Motor neuron (in vitro differentiated cells): ENCODE measurements around the gene CRTAC1. TPM values are rescaled to one million over a fixed set of nuclear protein-coding genes. Genes with fewer than 3 reads are reported as not detected.

Source experiments
- ATAC-seq, 8 experiments: fragments of 200-7000 bp; cut with Tn5 transposase; replicated peaks in 6 of 8; 2 replicates each; pipeline ENCODE4 v1.8.0; 2021; ENCODE audit warnings: mild to moderate bottlenecking in 8 of 8, moderate library complexity in 8 of 8
- H3K27ac ChIP-seq, 2 donors: fragments of 250-450 bp; sonication (Bioruptor Pico); 2 replicates each; pipeline ENCODE4 v1.9.0; 2021; ENCODE audit warnings: antibody characterized with exemption in 2 of 2, mild to moderate bottlenecking in 2 of 2, moderate library complexity in 1 of 2
- H3K4me1 ChIP-seq, 2 donors: fragments of 250-450 bp; sonication (Bioruptor Pico); replicated peaks in 1 of 2; 2 replicates each; pipeline ENCODE4 v1.6.1; 2021; ENCODE audit warnings: antibody characterized with exemption in 2 of 2, mild to moderate bottlenecking in 2 of 2, moderate library complexity in 1 of 2
- H3K4me3 ChIP-seq, 5 donors: fragments of 250-450 bp; sonication (Bioruptor Pico); 2 replicates each; pipeline ENCODE4 v1.9.0; 2021; ENCODE audit warnings: antibody characterized with exemption in 5 of 5, mild to moderate bottlenecking in 5 of 5, moderate library complexity in 4 of 5
- WGBS, 10 experiments: fragments of 450-650 bp; shearing (Covaris generic); methylation state at CpG; one replicate each; pipeline ENCODE4 v1.0.0; 2022; 5-methylcytosine and 5-hydroxymethylcytosine counted together
- in situ Hi-C, 9 experiments: fragments of 400-800 bp; cut with MboI; loops; one replicate each; pipeline ENCODE4 v1.15.0; 2021; ENCODE audit warnings: low sequenced_read_pairs in 9 of 9, low pct_unique_long_range_greater_than_20kb in 2 of 9; ENCODE audit not compliant: unreplicated experiment in 9 of 9
- total RNA-seq, 8 experiments: library from RNA; unstranded; fragments of 300-600 nt; gene quantifications; 2 replicates each; pipeline versions ENCODE4 v1.2.3 to v1.2.4, GENCODE V29; 2022

CRTAC1 gene
- total RNA-seq, 8 experiments from 2014 or later = 0.17 to 11.5 (median 5.3) TPM; not detected in 1

GRCh38 chr10:97887399-97887798 is 143.0 kb downstream of the CRTAC1 start:
- 80 to 100% (median 90%) methylated on average over 1 to 2 of the region's 6 CpGs; no CpG with 5 or more reads in 7 of the 10 experiments for WGBS, 10 experiments

DNA sequence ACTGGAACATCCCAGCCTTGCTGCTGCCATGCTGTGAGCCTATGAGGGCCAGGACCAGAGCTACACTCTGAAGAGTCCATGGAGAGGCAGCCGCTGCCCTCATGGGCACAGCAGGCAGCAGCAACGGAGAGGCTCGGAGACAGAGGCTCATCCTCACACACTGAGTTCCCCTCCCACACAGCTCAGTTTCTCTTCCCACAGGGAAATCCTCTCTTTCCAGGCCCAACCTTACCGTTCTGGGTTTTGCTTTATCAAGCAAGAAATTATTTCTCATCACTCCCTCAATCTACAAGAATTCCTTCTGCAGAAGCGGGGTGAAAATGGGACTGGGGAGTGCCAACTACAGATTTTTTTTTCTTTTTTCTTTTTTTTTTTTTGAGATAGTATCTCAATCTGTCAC is 144.1 kb downstream of the CRTAC1 start:
- Histone ChIP-seq H3K4me1 (peaks cover 23 to 29% of the 10 kb centered on the region in 2 donors), H3K4me3 (no peak overlapping the region), H3K27ac (no peak overlapping the region)
- in situ Hi-C loops = no loop called here
- no peak for ATAC-seq
- WGBS, 10 experiments = 67 to 100% (median 82%) methylated on average over 1 to 4 of the region's 5 CpGs; no CpG with 5 or more reads in 3 of the 10 experiments

More at GRCh38 chr10:97887399-97887798, 143.0 kb downstream of the CRTAC1 start:
- no peak for ATAC-seq
- Histone ChIP-seq H3K4me3 (no peak overlapping the region), H3K4me1 (peaks cover 23 to 36% of the 10 kb centered on the region in 2 donors), H3K27ac (no peak overlapping the region)
- in situ Hi-C loops = no loop called here

GRCh38 chr10:97883092-97883485 is 147.3 kb downstream of the CRTAC1 start:
- Histone ChIP-seq H3K4me3 (no peak overlapping the region), H3K4me1 (peaks cover 9 to 11% of the 10 kb centered on the region in 2 donors), H3K27ac (no peak overlapping the region)
- in situ Hi-C loops = no loop called here
- no peak for ATAC-seq
- WGBS, 10 experiments = 100% methylated on average over 1 of the region's 3 CpGs; no CpG with 5 or more reads in 9 of the 10 experiments

- Histone ChIP-seq H3K27ac (no peak overlapping the region), H3K4me1 (peaks cover 9 to 11% of the 10 kb centered on the region in 2 donors), H3K4me3 (no peak overlapping the region)
- 50 to 100% (median 82%) methylated on average over 1 to 7 of the region's 11 CpGs; no CpG with 5 or more reads in 1 of the 10 experiments for WGBS, 10 experiments
- ATAC-seq = peak in 3 of 8 experiments; percentile 38 to 94 (median 91)
- in situ Hi-C loops = no loop called here
Observed at GRCh38 chr10:97882142-97883091, 148.0 kb downstream of the CRTAC1 start.

- no peak for ATAC-seq
- WGBS, 10 experiments = 64 to 70% (median 67%) methylated on average over 3 to 5 of the region's 10 CpGs; no CpG with 5 or more reads in 7 of the 10 experiments
- no peak overlapping the region for H3K27ac ChIP-seq
- H3K4me1 ChIP-seq = peaks cover under 1 to 1% of the 10 kb centered on the region in 2 donors
- in situ Hi-C loops = no loop called here
- H3K4me3 ChIP-seq = no peak overlapping the region
Observed at GRCh38 chr10:97880109-97880508, 150.3 kb downstream of the CRTAC1 start.

- ATAC-seq = no peak
- Histone ChIP-seq H3K4me3 (no peak overlapping the region), H3K4me1 (no peaks in the 10 kb centered on the region), H3K27ac (no peak overlapping the region)
- 50 to 100% (median 85%) methylated on average over 1 to 5 of the region's 5 CpGs; no CpG with 5 or more reads in 2 of the 10 experiments for WGBS, 10 experiments
- in situ Hi-C loops = no loop called here
Observed at GRCh38 chr10:97879241-97879640, 151.2 kb downstream of the CRTAC1 start.

- Histone ChIP-seq H3K4me3 (no peak overlapping the region), H3K4me1 (peaks cover 0 to 7% of the 10 kb centered on the region in 2 donors), H3K27ac (no peak overlapping the region)
- peak in 2 of 8 experiments; percentile 5 to 62 for ATAC-seq
- in situ Hi-C loops = no loop called here
- WGBS, 10 experiments = 10 to 53% (median 41%) methylated on average over 2 to 4 of the region's 4 CpGs; no CpG with 5 or more reads in 5 of the 10 experiments
Observed at GRCh38 chr10:97876402-97876801, 154.0 kb downstream of the CRTAC1 start.

DNA sequence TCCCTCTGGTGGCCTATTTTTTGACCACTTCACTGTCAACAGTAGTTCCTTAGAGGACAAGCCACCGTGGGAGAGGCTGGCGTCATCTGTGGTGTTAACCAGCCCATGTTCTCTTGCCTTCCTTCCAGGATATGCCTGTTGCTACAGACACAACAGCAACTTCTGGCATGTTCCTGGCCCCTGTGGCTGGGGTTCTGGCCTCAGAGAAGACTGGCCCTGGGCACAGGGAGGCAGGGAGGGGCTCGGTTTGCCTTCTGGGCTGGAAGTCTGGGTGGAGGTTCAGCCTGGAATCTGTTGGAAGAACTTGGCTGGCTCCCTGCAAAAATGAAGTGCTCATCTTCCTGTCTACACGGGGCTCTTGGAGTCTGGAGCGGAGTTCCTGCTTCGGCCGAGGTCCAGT is 155.0 kb downstream of the CRTAC1 start:
- Histone ChIP-seq H3K27ac (no peak overlapping the region), H3K4me1 (peaks cover 0 to 7% of the 10 kb centered on the region in 2 donors), H3K4me3 (no peak overlapping the region)
- ATAC-seq = peak in 3 of 8 experiments; percentile 24 to 42 (median 40)
- 10 to 80% (median 50%) methylated on average over 1 to 6 of the region's 7 CpGs; no CpG with 5 or more reads in 6 of the 10 experiments for WGBS, 10 experiments
- in situ Hi-C loops = no loop called here

DNA sequence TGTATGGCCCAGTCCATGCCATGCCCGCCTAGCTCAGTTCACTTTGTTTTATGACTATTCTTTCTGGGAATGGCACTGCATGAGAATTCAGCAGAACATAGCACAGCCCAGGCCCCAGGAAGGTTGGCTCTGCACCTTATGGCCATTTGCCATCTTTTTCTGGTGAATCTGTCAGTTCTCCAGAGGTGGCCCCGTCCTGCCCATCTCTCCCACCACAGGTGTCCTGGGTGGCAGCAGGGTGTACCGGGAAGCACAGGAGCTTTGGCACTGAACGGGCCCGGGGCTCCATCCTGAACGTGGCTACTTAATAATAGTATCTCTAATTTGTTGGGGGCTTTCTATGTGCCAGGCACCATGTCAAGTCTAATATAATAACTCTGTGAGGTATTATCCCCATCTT is 156.1 kb downstream of the CRTAC1 start:
- H3K4me3 ChIP-seq = no peak overlapping the region
- peaks cover 0 to 7% of the 10 kb centered on the region in 2 donors for H3K4me1 ChIP-seq
- ATAC-seq = no peak
- H3K27ac ChIP-seq = no peak overlapping the region
- in situ Hi-C loops = no loop called here
- 40 to 88% (median 63%) methylated on average over 1 to 5 of the region's 6 CpGs; no CpG with 5 or more reads in 3 of the 10 experiments for WGBS, 10 experiments

DNA sequence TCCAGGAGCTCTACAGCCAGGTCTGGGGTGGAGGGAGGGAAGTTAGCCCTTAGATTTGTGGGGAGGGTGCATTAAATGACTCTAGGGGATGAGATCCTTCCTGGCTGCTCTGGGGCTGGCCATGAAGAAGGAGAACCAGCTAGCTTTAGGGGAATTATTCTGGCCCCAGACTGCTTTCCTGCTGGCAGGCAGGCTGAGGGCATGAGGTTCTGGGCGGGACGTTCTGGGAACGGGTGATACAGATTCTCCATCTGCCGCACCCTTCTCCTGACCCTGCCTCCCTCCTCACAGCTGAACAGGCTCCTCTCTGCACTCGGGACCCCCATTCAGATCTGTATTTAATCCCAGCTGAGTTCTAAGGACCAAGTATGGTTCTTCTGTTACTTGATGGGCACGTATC is 156.9 kb downstream of the CRTAC1 start:
- peaks cover 0 to 10% of the 10 kb centered on the region in 2 donors for H3K4me1 ChIP-seq
- in situ Hi-C loops = no loop called here

GRCh38 chr10:97870990-97871389 is 159.4 kb downstream of the CRTAC1 start:
- Histone ChIP-seq H3K27ac (no peak overlapping the region), H3K4me3 (no peak overlapping the region), H3K4me1 (peaks cover 0 to 10% of the 10 kb centered on the region in 2 donors)
- WGBS, 10 experiments = 40 to 92% (median 74%) methylated on average over 1 to 7 of the region's 8 CpGs; no CpG with 5 or more reads in 2 of the 10 experiments
- no peak for ATAC-seq
- in situ Hi-C loops = no loop called here

More for the DNA sequence above, 156.9 kb downstream of the CRTAC1 start:
- Histone ChIP-seq H3K27ac (no peak overlapping the region), H3K4me3 (no peak overlapping the region)
- peak in 3 of 8 experiments; percentile 47 to 62 (median 49) for ATAC-seq
- WGBS, 10 experiments = 0 to 71% (median 20%) methylated on average over 1 to 3 of the region's 6 CpGs; no CpG with 5 or more reads in 7 of the 10 experiments

DNA sequence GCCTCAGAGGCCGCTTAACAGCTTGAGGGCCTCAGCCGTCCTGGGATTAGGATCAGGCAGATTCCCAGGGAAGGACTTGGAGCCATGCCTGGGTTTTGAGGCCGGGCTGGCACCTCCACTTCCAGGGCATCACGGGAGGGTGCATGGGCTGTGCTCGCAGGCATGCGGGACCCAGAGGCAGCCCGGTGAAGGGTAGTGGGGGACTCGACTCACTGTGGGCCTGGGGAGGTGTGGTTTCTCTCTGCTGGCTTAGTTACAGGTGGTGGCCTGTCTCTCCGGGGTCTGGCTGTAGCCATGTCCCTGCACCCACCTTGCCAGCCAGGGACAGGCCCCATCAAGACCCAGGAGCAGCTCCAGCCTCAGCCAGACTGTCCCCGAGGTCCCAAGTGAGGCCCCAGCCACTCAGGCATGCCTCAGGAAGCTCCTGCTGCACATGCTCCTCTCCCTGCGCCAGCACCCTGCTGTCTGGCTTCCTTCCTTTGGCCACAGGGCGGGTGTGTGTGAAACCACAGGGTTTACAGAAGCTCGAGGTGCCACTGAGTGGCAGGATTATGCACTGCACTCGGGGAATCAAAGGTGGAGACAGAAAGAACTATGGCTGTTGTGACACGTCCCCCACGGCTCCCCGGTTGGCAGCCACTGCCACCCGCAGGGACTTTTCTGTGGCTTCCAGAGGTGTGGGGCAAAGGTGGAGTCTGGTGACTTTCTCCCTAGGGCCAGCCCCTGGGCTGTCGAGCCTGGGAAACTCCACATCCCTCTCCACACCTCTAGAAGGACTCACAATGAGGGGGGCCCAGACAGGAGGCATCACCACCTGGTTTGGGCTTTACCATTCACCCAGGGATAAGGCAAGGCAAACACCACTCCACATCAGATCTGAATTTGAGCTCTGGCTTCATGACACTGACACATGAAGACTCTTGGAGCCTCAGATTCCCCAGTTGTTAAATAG is 161.1 kb downstream of the CRTAC1 start:
- Histone ChIP-seq H3K4me3 (no peak overlapping the region), H3K27ac (no peak overlapping the region), H3K4me1 (peaks cover 0 to 10% of the 10 kb centered on the region in 2 donors)
- ATAC-seq = peak; percentile 89 to 99 (median 99)
- 0 to 65% (median 27%) methylated on average over 1 to 7 of the region's 19 CpGs; no CpG with 5 or more reads in 3 of the 10 experiments for WGBS, 10 experiments
- in situ Hi-C loops = loop anchor here in 1 of 9 experiments (10.0 kb wide), 1 partner anchor 75 kb away; no protein-coding TSS in a partner anchor
